HUES48 (cell line): ENCODE measurements around the gene ADRM1.

Source experiments
- H3K27ac ChIP-seq: one replicate; pipeline ENCODE4 v1.7.0; 2013; ENCODE audit warnings: low read depth, low read length, inconsistent platforms
- H3K27me3 ChIP-seq: 2 replicates; pipeline ENCODE4 v1.6.1; 2013; ENCODE audit warnings: mild to moderate bottlenecking, low read length; ENCODE audit not compliant: control insufficient read depth, insufficient read depth
- H3K36me3 ChIP-seq: 2 replicates; pipeline ENCODE4 v1.6.1; 2013; ENCODE audit warnings: low read length; ENCODE audit not compliant: control insufficient read depth, insufficient read depth
- H3K4me1 ChIP-seq: 2 replicates; pipeline ENCODE4 v1.6.1; 2013; ENCODE audit warnings: mild to moderate bottlenecking, low read length; ENCODE audit not compliant: control insufficient read depth, insufficient read depth
- H3K4me3 ChIP-seq: 2 replicates; pipeline ENCODE4 v1.5.1; 2013; ENCODE audit warnings: mild to moderate bottlenecking, low read depth, low read length
- H3K9ac ChIP-seq: 2 replicates; pipeline ENCODE4 v1.6.1; 2013; ENCODE audit warnings: mild to moderate bottlenecking, low read depth, low read length, moderate library complexity
- H3K9me3 ChIP-seq: 2 replicates; pipeline ENCODE4 v1.6.1; 2013; ENCODE audit warnings: low read length; ENCODE audit not compliant: control insufficient read depth, insufficient read depth

The ADRM1 gene

GRCh38 chr20:62320581-62321354 is 18.0 kb downstream of the ADRM1 start:
- H3K9ac ChIP-seq = no peak overlapping the region
- peaks cover 80% of the 10 kb centered on the region for H3K36me3 ChIP-seq
- no peaks in the 10 kb centered on the region for H3K27me3 ChIP-seq
- H3K9me3 ChIP-seq = peaks cover 8% of the 10 kb centered on the region
- H3K4me1 ChIP-seq = no peaks in the 10 kb centered on the region
- H3K4me3 ChIP-seq = no peak overlapping the region
- no peak overlapping the region for H3K27ac ChIP-seq

DNA sequence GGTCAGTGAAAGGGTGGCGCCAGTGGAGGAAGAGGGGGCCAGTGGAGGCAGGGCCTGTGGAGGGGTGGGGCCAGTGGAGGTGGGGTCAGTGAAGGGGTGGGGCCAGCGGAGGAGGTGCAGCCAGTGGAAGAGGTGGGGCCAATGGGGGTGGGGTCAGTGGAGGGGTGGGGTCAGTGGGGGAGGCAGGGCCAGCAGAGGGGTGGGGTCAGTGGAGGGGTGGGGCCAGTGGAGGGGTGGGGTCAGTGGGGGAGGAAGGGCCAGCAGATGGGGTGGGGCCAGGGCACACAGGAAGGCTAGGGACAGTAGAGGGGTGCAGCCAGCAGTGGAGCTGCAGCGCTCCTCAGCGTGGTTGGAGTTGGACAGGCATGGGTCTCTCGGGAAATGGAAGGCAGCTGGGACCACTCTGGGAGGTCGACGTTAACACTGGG is 18.7 kb downstream of the ADRM1 start:
- H3K27me3 ChIP-seq = no peaks in the 10 kb centered on the region
- no peak overlapping the region for H3K27ac ChIP-seq
- no peak overlapping the region for H3K4me3 ChIP-seq
- H3K9ac ChIP-seq = no peak overlapping the region
- H3K4me1 ChIP-seq = no peaks in the 10 kb centered on the region
- peaks cover 80% of the 10 kb centered on the region for H3K36me3 ChIP-seq
- peaks cover 8% of the 10 kb centered on the region for H3K9me3 ChIP-seq

- Histone ChIP-seq H3K4me1 (no peaks in the 10 kb centered on the region), H3K36me3 (peaks cover 80% of the 10 kb centered on the region), H3K4me3 (no peak overlapping the region), H3K9me3 (peaks cover 7% of the 10 kb centered on the region), H3K27ac (no peak overlapping the region), H3K27me3 (no peaks in the 10 kb centered on the region), H3K9ac (no peak overlapping the region)
Observed at GRCh38 chr20:62321975-62322374, 19.2 kb downstream of the ADRM1 start.

- no peak overlapping the region for H3K27ac ChIP-seq
- peaks cover 80% of the 10 kb centered on the region for H3K36me3 ChIP-seq
Observed at GRCh38 chr20:62322492-62323041, 19.8 kb downstream of the ADRM1 start.

GRCh38 chr20:62323146-62323979 is 20.6 kb downstream of the ADRM1 start:
- H3K9me3 ChIP-seq = no peaks in the 10 kb centered on the region; the same call in 1 of the 2 replicates
- H3K36me3 ChIP-seq = peaks cover 85% of the 10 kb centered on the region
- H3K4me3 ChIP-seq = no peak overlapping the region
- no peak overlapping the region for H3K27ac ChIP-seq
- no peak overlapping the region for H3K9ac ChIP-seq
- H3K27me3 ChIP-seq = no peaks in the 10 kb centered on the region
- no peaks in the 10 kb centered on the region for H3K4me1 ChIP-seq

More at GRCh38 chr20:62322492-62323041, 19.8 kb downstream of the ADRM1 start:
- Histone ChIP-seq H3K4me1 (no peaks in the 10 kb centered on the region), H3K9me3 (peaks cover 1% of the 10 kb centered on the region), H3K4me3 (no peak overlapping the region), H3K27me3 (no peaks in the 10 kb centered on the region), H3K9ac (no peak overlapping the region)

- Histone ChIP-seq H3K4me3 (no peak overlapping the region), H3K36me3 (peaks cover 85% of the 10 kb centered on the region), H3K9me3 (no peaks in the 10 kb centered on the region), H3K27me3 (no peaks in the 10 kb centered on the region), H3K9ac (no peak overlapping the region), H3K27ac (no peak overlapping the region), H3K4me1 (no peaks in the 10 kb centered on the region)
Observed at GRCh38 chr20:62323980-62324906, 21.4 kb downstream of the ADRM1 start.

- H3K4me3 ChIP-seq = no peak overlapping the region
- peaks cover 86% of the 10 kb centered on the region for H3K36me3 ChIP-seq
- H3K9ac ChIP-seq = no peak overlapping the region
- no peaks in the 10 kb centered on the region for H3K9me3 ChIP-seq
- H3K27me3 ChIP-seq = no peaks in the 10 kb centered on the region
- H3K4me1 ChIP-seq = no peaks in the 10 kb centered on the region
- H3K27ac ChIP-seq = no peak overlapping the region
Observed at GRCh38 chr20:62325172-62325905, 22.5 kb downstream of the ADRM1 start.

DNA sequence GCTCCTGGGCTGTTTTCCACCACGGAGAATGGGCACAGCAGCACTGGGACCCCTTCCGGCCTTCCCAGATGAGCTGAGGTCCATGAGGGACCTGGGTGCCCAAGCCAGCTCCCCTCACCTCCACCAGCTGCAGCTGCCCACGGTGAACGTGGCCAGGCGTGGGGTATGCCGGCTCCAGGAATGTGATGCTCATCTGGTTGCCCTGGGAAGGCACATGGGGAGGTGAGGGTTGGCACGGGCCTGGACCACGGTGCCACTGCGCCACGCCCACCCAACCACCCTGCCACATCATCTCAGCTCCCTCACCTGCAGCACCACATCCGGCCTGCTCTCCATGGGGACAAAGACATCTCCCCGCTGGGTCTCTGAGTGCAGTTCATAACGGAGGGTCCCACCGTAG is 23.8 kb downstream of the ADRM1 start:
- Histone ChIP-seq H3K27ac (no peak overlapping the region), H3K27me3 (no peaks in the 10 kb centered on the region)

DNA sequence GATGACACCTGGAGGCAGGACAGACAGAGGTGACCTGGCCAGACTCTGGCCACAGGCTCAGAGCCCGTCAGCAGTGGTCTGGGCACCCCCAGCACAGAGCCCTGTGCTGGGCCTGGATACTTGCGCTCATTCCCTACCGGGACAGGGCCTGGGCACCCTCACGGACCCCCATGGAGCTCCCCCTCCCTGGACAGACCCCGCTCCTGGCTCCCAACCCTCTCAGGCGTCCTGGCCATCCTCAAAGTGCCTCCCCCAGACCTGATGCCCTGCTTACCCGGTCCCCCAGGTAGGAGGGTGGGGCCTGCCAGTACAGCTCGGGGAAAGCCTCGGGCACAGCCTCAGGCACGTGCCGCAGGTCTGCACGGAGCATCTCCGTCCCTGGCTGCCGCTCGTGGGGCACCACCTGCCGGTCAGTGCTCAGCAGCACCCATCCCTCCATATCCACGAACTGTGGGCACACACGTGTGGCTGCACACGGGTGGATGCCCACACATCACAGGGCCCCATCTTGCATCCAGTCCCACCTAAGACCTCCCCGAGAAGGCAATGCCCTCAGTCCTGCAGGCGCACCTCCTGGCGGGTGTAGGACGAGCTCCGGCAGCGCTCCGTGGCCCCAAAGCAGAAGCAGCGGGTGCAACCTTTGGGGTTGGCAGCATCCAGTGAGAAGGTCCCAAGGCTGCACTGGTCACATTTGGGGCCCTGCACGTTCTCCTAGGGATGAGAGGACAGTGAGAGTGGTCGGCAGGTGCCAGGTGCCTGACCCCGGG is 24.3 kb downstream of the ADRM1 start:
- Histone ChIP-seq H3K9ac (no peak overlapping the region), H3K4me3 (no peak overlapping the region), H3K27ac (no peak overlapping the region), H3K36me3 (peaks cover 90% of the 10 kb centered on the region), H3K9me3 (no peaks in the 10 kb centered on the region), H3K4me1 (no peaks in the 10 kb centered on the region), H3K27me3 (no peaks in the 10 kb centered on the region)

More for the DNA sequence above, 23.8 kb downstream of the ADRM1 start:
- Histone ChIP-seq H3K4me1 (no peaks in the 10 kb centered on the region), H3K4me3 (no peak overlapping the region), H3K9ac (no peak overlapping the region), H3K9me3 (no peaks in the 10 kb centered on the region), H3K36me3 (peaks cover 90% of the 10 kb centered on the region)
